GM12865 (cell line): Measurements from ENCODE around the gene C3orf80.

Experiments
- DNase-seq: peaks from one replicate; pipeline ENCODE4 v3.0.0; 2010; ENCODE audit warnings: low read depth
- H3K4me3 ChIP-seq: 2 replicates; pipeline ENCODE4 v1.5.1; 2011; ENCODE audit warnings: mild to moderate bottlenecking, low read depth, low read length, control low read depth
- TF ChIP-seq, protein P1 (sequence below): IDR thresholded peaks from 2 replicates; pipeline ENCODE4 v1.5.1; 2011; ENCODE audit warnings: low read length, control low read depth, low read depth, inconsistent platforms; ENCODE audit not compliant: insufficient read depth; ENCODE audit errors: missing control alignments

C3orf80 gene

DNA sequence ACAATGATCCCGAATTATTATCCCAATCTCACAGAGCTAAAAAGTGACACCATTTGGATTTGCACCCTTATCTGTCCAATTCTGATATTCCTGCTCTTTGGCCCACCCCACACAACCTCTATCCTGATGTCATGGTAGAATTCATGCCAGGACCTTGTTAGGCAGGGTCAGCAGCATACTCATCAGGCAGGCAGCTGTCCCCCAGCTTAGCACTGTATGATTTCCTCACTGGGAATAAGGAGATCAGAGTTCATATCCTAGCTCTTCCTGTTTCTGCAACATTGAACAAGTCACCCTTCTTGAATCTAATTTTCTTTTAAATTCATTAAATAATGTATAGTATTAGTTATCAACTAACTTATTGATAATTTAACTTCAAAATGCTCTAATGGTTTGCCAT is 12.0 kb upstream of the C3orf80 start:
- TF ChIP-seq, protein P1, sequence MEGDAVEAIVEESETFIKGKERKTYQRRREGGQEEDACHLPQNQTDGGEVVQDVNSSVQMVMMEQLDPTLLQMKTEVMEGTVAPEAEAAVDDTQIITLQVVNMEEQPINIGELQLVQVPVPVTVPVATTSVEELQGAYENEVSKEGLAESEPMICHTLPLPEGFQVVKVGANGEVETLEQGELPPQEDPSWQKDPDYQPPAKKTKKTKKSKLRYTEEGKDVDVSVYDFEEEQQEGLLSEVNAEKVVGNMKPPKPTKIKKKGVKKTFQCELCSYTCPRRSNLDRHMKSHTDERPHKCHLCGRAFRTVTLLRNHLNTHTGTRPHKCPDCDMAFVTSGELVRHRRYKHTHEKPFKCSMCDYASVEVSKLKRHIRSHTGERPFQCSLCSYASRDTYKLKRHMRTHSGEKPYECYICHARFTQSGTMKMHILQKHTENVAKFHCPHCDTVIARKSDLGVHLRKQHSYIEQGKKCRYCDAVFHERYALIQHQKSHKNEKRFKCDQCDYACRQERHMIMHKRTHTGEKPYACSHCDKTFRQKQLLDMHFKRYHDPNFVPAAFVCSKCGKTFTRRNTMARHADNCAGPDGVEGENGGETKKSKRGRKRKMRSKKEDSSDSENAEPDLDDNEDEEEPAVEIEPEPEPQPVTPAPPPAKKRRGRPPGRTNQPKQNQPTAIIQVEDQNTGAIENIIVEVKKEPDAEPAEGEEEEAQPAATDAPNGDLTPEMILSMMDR = no peak
- no peak overlapping the region for H3K4me3 ChIP-seq
- no peak for DNase-seq

DNA sequence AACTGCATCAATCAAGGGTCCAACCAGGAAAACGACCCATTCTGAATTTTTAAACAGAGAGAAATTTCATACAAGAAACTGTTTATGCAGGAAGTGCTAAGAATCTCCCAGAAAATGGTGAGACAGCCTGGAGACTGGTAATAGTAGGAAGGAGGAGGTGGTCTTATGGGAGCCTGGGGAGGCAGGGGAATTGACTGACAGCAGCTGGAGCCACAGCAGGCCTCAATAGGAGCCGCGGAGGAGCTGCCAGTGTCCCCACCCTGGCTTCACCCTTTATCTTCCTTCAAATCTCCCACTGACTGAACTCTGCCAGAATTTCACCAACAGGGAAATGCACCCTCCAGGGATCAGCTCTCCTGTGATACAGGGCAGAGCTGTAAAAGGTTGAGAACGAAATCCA is 7.5 kb upstream of the C3orf80 start:
- DNase-seq = no peak
- H3K4me3 ChIP-seq = no peak overlapping the region
- TF ChIP-seq, protein P1 = no peak

DNA sequence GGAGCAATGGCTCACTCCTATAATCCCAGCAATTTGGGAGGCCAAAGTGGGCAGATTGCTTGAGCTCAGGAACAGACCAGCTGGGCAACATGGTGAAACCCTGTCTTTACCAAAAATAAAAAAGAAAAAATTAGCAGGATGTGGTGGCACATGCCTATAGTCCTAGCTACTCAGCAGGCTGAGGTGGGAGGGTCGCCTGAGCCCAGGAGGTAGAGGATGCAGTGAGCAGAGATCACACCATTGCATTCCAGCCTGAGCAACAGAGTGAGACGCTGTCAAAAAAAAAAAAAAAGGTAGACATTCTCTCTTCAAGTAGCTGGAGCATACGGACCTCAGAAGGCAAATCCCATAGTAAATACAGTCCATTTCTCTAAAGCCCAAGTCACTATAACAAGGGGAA is 7.1 kb upstream of the C3orf80 start:
- TF ChIP-seq, protein P1 = no peak
- DNase-seq = no peak
- H3K4me3 ChIP-seq = no peak overlapping the region

GRCh38 chr3:160220038-160220437 is 5.2 kb upstream of the C3orf80 start:
- TF ChIP-seq, protein P1 = no peak
- no peak for DNase-seq
- H3K4me3 ChIP-seq = no peak overlapping the region

DNA sequence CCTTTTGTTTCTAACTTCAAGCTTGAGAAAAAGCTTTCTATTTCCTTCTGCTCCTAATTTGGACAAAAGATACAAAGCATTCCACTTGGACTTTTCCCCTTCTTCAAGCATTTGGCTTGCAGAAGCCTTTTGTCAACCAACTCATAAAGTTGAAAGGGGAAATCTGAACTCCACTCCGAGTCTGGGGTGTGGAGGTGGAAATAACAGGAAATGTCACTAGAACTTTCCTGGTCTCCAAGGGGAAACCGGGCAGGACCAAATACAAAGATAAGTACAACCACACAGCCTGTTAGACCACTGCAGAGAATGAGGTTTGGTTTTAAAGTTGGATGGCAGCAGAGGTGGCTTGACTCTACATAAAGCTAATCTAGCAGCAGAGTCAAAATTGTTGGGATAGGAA is 4.2 kb upstream of the C3orf80 start:
- TF ChIP-seq, protein P1 = no peak

DNA sequence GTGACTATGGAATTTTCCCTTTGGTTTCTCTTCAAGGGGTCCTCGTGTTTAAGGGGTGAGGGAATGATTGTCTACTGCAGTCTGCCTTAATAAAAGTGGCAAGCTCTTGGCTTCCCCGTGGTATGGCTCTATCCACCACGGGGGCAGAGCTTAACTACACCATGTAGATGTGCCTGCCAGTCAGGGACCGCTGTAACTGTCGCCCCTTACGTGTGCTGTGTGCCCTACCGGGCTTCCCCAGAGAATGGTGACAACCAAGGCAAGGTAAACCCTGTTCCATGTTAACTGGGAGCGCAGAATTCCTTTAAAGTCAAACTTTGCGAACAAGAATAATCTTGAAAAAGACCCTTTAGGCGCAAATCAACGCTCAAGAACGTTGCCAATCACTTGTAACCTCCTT is 966 bp upstream of the C3orf80 start:
- no peak for DNase-seq
- H3K4me3 ChIP-seq = no peak overlapping the region
- TF ChIP-seq, protein P1 = no peak

More for the DNA sequence above, 4.2 kb upstream of the C3orf80 start:
- no peak overlapping the region for H3K4me3 ChIP-seq
- no peak for DNase-seq

- H3K4me3 ChIP-seq = peak overlapping the region; percentile 58
- DNase-seq = no peak
- TF ChIP-seq, protein P1 = no peak
These were observed 429 bp upstream of the C3orf80 start for GRCh38 chr3:160224811-160225175.
